Small intestine (tissue), 7 donors: ENCODE data around the gene NSMCE1. TPM values are rescaled to one million over a fixed set of nuclear protein-coding genes. Genes with fewer than 3 reads are reported as not detected.

Experiments
- DNase-seq, 2 donors: peaks; one replicate each; pipeline versions ENCODE4 v3.0.0 to v3.0.0-alpha.2; 2013
- FAIRE-seq: peaks from 2 replicates; lab custom pipeline; 2012; peaks lifted over from hg19 to GRCh38; lab: Jason Lieb, UNC
- H3K27ac ChIP-seq, 3 donors: one replicate each; pipeline ENCODE4 v1.5.1; 2013; ENCODE audit warnings: low read length in 2 of 3, mild to moderate bottlenecking in 2 of 3, control low read depth in 1 of 3, inconsistent platforms in 1 of 3, low read depth in 1 of 3, moderate library complexity in 1 of 3
- H3K27me3 ChIP-seq, 3 donors: one replicate each; pipeline ENCODE4 v1.6.1; 2013; ENCODE audit warnings: low read length in 3 of 3, inconsistent platforms in 1 of 3; ENCODE audit not compliant: control insufficient read depth in 3 of 3, insufficient read depth in 3 of 3
- H3K36me3 ChIP-seq, 3 donors: one replicate each; pipeline ENCODE4 v1.6.1; 2013; ENCODE audit warnings: low read length in 3 of 3, inconsistent platforms in 1 of 3, low read depth in 1 of 3, mild to moderate bottlenecking in 1 of 3, moderate library complexity in 1 of 3; ENCODE audit not compliant: control insufficient read depth in 3 of 3, insufficient read depth in 2 of 3
- H3K4me1 ChIP-seq, 3 donors: one replicate each; pipeline ENCODE4 v1.6.1; 2013; ENCODE audit warnings: low read length in 2 of 3, inconsistent platforms in 1 of 3, low read depth in 1 of 3, mild to moderate bottlenecking in 1 of 3, moderate library complexity in 1 of 3; ENCODE audit not compliant: control insufficient read depth in 3 of 3, insufficient read depth in 2 of 3
- H3K4me3 ChIP-seq, 3 donors: one replicate each; pipeline ENCODE4 v1.5.1; 2013; ENCODE audit warnings: low read length in 3 of 3, control low read depth in 1 of 3, inconsistent platforms in 1 of 3, low read depth in 1 of 3, mild to moderate bottlenecking in 1 of 3, moderate library complexity in 1 of 3
- H3K9me3 ChIP-seq, 2 donors: one replicate each; pipeline ENCODE4 v1.6.1; 2013; ENCODE audit warnings: low read depth in 1 of 2, low read length in 1 of 2; ENCODE audit not compliant: control insufficient read depth in 2 of 2, insufficient read depth in 1 of 2
- WGBS, 3 donors: extraction: QIAGEN DNeasy Blood & Tissue Kit; methylation state at CpG; one replicate each; pipeline ENCODE4 v1.1.7; 2013; 5-methylcytosine and 5-hydroxymethylcytosine counted together
- polyA plus RNA-seq, 4 donors: library from polyadenylated mRNA; stranded (reverse) in 3 of 4; unstranded in 1 of 4; fragments of 200-250 nt in 3 of 4; fragments of 120-200 nt in 1 of 4; gene quantifications; one replicate each; pipeline versions ENCODE4 v1.2.1 to v1.2.3, GENCODE V29; 2013
- donor health status: healthy with polysubstance abuse.
- donor health status: control.
- donor health status: control.
- donor health status: Bipolar disorder and iron deficiency.
- donor health status: healthy.

The NSMCE1 gene
- polyA plus RNA-seq, 4 donors = 37.8 to 66.1 (median 52.3) TPM

DNA sequence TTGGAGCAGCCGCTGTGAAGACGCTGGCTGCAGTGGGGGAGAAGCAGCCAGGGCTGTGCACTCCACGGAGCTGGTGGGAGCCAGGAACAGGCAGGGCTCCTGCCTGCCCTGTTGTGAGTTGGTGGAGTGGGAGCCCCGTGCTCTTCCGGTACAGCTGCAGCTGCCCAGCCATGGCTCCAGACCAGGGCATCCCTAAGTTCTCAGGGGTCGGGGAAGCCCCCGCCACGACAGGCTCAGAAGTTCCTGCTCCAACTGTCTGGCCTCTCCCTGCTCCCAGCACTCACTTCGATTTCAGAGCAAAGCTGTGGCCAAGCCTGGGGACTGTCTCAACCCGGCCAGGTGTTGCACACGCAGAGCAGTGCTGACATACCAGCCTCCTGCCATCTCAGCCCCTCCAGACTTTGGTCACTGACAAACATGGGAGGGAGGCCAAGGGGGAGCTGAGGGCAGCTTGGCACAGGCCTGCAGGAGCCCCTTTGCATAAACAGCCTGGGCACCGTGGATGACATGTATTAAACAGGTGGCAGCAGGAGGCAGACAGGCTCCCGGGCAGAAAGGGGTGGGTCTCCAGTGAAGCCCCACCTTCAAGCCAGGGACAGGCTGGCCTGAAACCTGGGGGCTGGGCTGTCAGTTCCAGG, 79.1 kb downstream of the NSMCE1 start:
- no peaks in the 10 kb centered on the region for H3K9me3 ChIP-seq
- FAIRE-seq = no peak
- H3K27ac ChIP-seq = no peak overlapping the region
- 24 to 50% (median 43%) methylated on average over 10 to 13 of the region's 13 CpGs for WGBS, 3 donors
- no peaks in the 10 kb centered on the region for H3K36me3 ChIP-seq
- H3K27me3 ChIP-seq = no peaks in the 10 kb centered on the region
- H3K4me3 ChIP-seq = no peak overlapping the region
- no peaks in the 10 kb centered on the region for H3K4me1 ChIP-seq
- DNase-seq = peak in 1 of 2 donors; percentile 37

DNA sequence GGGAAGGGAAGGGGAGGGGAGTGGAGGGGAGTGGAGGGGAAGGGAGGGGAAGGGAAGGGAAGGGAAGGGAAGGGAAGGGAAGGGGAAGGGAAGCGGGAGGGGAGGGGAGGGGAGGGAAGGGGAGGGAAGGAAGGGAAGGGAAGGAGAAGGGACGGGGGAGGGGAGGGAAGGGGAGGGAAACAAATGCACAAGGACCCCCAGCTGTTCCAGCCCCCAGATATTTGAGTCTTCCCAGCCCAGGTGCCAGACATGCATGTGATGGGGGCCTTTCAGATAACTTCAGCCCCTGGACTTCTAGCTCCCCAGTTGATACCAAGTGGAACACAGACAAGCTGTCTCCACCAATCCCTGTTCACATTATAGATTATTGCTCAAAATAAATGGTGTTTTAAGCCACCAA, 79.9 kb downstream of the NSMCE1 start:
- WGBS, 3 donors = 86 to 88% (median 86%) methylated on average over 1 to 2 of the region's 2 CpGs
- no peaks in the 10 kb centered on the region for H3K9me3 ChIP-seq
- FAIRE-seq = no peak

DNA sequence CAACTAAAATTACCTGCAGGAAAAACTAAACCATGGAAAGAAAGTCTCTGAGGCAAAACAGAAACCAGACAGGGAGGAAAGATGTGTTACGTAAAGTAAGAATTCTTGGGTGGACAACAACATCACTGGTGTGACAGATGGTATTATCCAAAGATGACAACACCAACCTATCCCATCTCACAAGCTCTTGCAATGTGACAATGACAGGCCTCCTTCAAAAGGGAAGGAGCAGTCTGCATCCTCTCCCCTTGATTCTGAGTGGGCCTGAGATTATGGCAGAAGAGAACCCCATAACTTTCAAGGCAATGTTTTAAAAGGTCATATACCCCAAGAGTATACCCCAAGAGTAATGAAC, 82.8 kb downstream of the NSMCE1 start:
- Histone ChIP-seq H3K27ac (no peak overlapping the region), H3K9me3 (no peaks in the 10 kb centered on the region), H3K27me3 (no peaks in the 10 kb centered on the region), H3K4me1 (no peaks in the 10 kb centered on the region), H3K36me3 (no peaks in the 10 kb centered on the region), H3K4me3 (no peak overlapping the region)
- DNase-seq (no peak), FAIRE-seq (no peak)
- WGBS, 3 donors = 93 to 100% (median 97%) methylated on average over 1 of the region's 1 CpG

More for the DNA sequence above, 79.9 kb downstream of the NSMCE1 start:
- Histone ChIP-seq H3K27me3 (no peaks in the 10 kb centered on the region), H3K36me3 (no peaks in the 10 kb centered on the region), H3K27ac (no peak overlapping the region), H3K4me3 (no peak overlapping the region), H3K4me1 (no peaks in the 10 kb centered on the region)
- DNase-seq = no peak

DNA sequence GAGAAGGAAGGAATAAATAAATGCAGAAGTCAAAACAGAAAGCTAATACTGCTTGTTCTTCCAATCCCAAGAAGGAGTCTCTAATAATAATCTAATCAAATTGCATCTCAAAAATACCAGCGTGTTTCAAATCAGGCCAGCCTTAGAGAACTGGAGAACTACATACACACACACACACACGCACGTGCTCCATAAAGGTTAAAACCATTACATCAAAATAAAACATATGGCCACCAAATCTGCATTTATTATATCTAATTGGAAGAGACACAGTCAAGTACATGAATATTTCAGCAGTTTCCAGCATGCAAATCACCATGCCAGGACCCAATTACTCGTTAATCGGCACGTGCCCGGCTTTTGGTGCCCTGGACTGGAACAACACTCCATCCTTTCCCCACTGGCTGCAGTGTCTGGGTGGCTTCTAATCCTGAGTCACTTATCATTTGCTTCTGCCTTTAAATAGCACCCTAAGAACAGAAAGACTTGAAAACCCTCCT, 85.6 kb downstream of the NSMCE1 start:
- no peak overlapping the region for H3K27ac ChIP-seq
- no peaks in the 10 kb centered on the region for H3K27me3 ChIP-seq
- WGBS, 3 donors = 74 to 87% (median 86%) methylated on average over 7 of the region's 7 CpGs
- no peaks in the 10 kb centered on the region for H3K36me3 ChIP-seq
- no peaks in the 10 kb centered on the region for H3K9me3 ChIP-seq
- no peak overlapping the region for H3K4me3 ChIP-seq
- peaks cover 0 to 3% (median 0%) of the 10 kb centered on the region in 3 donors for H3K4me1 ChIP-seq
- FAIRE-seq = no peak
- DNase-seq = no peak

DNA sequence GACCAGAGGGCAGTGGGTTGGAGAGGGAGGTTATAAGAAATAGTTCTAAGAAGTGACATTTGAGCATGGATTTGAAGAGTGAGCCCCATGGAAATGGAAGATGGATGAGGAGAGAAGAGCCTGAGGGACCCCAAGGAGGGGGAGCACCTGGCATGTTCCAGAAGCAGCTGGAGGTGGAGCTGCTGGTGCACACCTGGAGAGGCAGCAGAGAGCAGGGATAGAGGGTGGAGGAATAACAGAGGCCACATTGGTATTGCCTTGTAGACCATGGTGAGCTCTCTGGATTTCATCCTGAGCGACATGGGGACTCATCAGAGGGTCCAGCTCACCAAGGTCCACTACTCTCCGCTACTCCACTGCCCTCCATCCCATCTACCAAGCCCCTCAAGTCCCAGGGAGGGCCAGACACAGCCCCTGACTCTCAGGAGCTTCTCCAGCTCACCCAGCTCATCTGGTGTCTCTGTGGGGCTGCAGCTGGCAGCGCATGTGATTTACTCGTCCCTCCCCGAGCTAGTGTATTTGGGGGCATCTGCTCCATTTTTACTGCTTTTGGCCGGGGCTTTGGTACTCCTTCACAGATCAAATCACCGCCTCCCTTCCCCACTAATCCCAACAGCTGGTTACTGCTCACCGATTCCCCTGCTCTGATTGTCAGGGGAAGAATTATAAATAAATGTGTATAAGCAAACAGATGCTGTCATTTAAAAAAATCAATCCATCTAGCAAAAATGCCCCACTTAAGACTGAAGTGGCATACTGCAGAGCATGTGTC, 87.4 kb downstream of the NSMCE1 start:
- no peak for FAIRE-seq
- no peak overlapping the region for H3K4me3 ChIP-seq
- DNase-seq = no peak
- no peaks in the 10 kb centered on the region for H3K36me3 ChIP-seq
- no peaks in the 10 kb centered on the region for H3K9me3 ChIP-seq
- no peaks in the 10 kb centered on the region for H3K27me3 ChIP-seq
- peaks cover 0 to 3% (median 0%) of the 10 kb centered on the region in 3 donors for H3K4me1 ChIP-seq
- 80 to 90% (median 89%) methylated on average over 8 of the region's 8 CpGs for WGBS, 3 donors
- H3K27ac ChIP-seq = no peak overlapping the region

DNA sequence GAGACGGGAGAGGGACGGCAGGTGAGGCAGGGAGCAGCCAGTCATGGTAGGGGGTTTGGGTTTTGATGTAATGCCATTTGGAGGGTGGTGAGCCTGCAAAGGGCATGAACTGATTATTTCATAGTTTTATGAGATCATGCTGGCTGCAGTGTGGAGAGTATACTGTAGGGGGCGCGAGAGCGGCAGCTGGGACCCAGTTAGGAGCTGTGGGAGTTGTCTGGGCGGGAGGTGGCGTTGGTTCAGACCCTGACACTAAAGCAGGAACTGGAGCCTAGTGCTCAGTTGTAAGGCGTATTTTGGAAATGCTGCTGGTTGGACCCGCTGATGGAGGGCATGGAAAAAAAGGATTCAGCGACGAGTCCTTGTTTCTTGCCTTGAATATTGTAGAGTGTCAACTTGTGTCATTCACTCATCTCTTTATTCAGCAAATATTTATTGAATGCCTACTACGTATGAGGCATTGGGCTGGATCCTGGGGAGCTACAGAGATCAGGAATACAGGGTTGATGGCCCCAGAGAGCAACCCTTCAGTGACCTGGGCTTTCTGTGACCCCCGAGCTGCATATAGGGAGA, 89.0 kb downstream of the NSMCE1 start:
- H3K36me3 ChIP-seq = no peaks in the 10 kb centered on the region
- no peaks in the 10 kb centered on the region for H3K9me3 ChIP-seq
- FAIRE-seq (no peak), DNase-seq (peak; percentile 85 to 89)
- H3K27ac ChIP-seq = no peak overlapping the region
- H3K4me3 ChIP-seq = no peak overlapping the region
- WGBS, 3 donors = 16 to 18% (median 18%) methylated on average over 13 of the region's 13 CpGs
- peaks cover 0 to 3% (median 0%) of the 10 kb centered on the region in 3 donors for H3K4me1 ChIP-seq
- H3K27me3 ChIP-seq = no peaks in the 10 kb centered on the region

DNA sequence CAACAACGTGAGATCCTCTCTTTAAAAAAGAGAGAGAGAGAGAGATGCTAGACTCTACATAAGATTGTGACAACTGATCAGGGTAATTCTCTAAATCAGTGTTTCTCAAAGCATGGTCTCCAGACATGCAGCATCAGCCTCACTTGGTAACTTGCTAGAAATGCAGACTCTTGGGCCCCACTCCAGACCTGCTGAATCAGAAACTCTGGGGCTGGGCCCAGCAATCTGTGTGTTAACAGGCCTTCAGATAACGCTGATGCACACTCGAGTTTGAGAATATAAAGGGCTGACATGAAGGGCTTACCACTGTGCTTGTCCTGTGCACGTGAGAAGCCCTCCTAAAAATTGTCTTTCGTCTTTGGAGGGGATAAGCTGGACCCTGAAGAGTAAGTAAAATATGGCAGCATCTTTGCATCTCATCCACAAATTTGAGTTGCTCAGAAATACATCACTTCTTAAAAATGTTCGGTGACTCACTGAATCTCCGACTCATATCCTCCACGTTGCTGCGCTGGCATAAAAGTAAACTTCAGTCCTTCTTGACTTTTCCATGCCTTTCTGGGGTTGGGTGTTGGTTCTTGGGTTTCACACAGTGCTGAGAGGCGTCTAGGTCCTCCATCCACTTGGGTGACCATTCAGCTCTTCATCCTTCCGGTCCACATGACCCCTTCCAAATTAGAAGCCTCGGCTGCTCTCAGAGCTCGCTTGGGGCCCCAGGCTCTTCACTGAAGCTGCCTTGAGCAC, 91.4 kb downstream of the NSMCE1 start:
- peaks cover 0 to 3% (median 0%) of the 10 kb centered on the region in 3 donors for H3K4me1 ChIP-seq
- H3K4me3 ChIP-seq = no peak overlapping the region
- H3K9me3 ChIP-seq = no peaks in the 10 kb centered on the region
- no peak overlapping the region for H3K27ac ChIP-seq
- no peak for DNase-seq
- H3K27me3 ChIP-seq = no peaks in the 10 kb centered on the region
- no peaks in the 10 kb centered on the region for H3K36me3 ChIP-seq
- WGBS, 3 donors = 83 to 86% (median 85%) methylated on average over 13 of the region's 13 CpGs
- no peak for FAIRE-seq

DNA sequence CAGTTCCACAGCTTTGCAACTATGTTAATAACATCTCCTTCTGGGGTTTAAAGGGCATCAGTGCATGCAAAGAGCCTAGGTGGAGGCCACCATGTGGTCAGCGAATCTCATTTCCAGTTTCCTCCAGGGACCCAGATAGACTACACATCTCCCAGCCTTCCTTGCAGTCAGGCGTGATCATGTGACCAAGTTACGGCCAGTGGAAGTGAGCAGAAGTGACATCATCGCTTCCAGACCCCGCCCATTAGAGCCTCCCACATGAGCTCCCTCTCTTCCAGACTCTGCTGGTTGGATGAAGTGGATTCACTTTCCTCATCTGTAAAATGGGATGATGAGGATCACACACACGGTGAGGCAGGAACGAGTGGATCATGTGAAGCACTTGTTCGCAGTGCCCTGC, 92.7 kb downstream of the NSMCE1 start:
- no peak overlapping the region for H3K4me3 ChIP-seq
- WGBS, 3 donors = 89 to 93% (median 93%) methylated on average over 8 of the region's 8 CpGs
- no peak for FAIRE-seq

More for the DNA sequence above, 92.7 kb downstream of the NSMCE1 start:
- Histone ChIP-seq H3K36me3 (no peaks in the 10 kb centered on the region), H3K4me1 (peaks cover 0 to 3% (median 0%) of the 10 kb centered on the region in 3 donors), H3K27me3 (no peaks in the 10 kb centered on the region), H3K27ac (no peak overlapping the region), H3K9me3 (no peaks in the 10 kb centered on the region)
- DNase-seq = no peak
